Panc1 (cell line): ENCODE data around the gene GPR137B. TPM values are rescaled to one million over a fixed set of nuclear protein-coding genes. Genes with fewer than 3 reads are reported as not detected.

Experiments
- ATAC-seq: fragments of 200-7000 bp; cut with Tn5 transposase; 2 replicates; pipeline ENCODE4 v1.9.1; 2020; ENCODE audit warnings: mild to moderate bottlenecking, moderate library complexity
- BruUV-seq: library from RNA; stranded (reverse); fragments of 400-500 nt; replicated peaks from 2 replicates; lab custom pipeline; 2021; lab: Mats Ljungman, UMichigan
- CTCF ChIA-PET: fragments of 300-600 bp; sonication (Branson Sonifier 250); formaldehyde crosslinking; loops from one replicate; lab custom pipeline; 2022; ENCODE audit warnings: antibody characterized with exemption; lab: Charles Lee
- POLR2A ChIA-PET: fragments of 300-600 bp; sonication (Branson Sonifier 250); formaldehyde crosslinking; loops from one replicate; lab custom pipeline; 2022; ENCODE audit warnings: antibody characterized with exemption; lab: Charles Lee
- DNase-seq: peaks from one replicate; pipeline ENCODE4 v3.0.0-alpha.2; 2010; ENCODE audit warnings: low read depth, low spot score
- H3K27ac ChIP-seq: 2 replicates; pipeline ENCODE4 v1.5.1; 2011; ENCODE audit warnings: mild to moderate bottlenecking, low read length, inconsistent platforms
- H3K27me3 ChIP-seq: fragments of 200-500 bp; sonication (Bioruptor generic); 2 replicates; pipeline ENCODE4 v1.6.0; 2014; ENCODE audit warnings: low read length, inconsistent platforms; ENCODE audit not compliant: control insufficient read depth, insufficient read depth
- H3K36me3 ChIP-seq: fragments of 200-500 bp; sonication (Bioruptor generic); 2 replicates; pipeline ENCODE4 v1.5.1; 2014; ENCODE audit warnings: inconsistent platforms, mild to moderate bottlenecking, low read length, moderate library complexity; ENCODE audit not compliant: control insufficient read depth, insufficient read depth
- H3K4me1 ChIP-seq: 2 replicates; pipeline ENCODE4 v1.5.1; 2011; ENCODE audit warnings: inconsistent platforms, mild to moderate bottlenecking, low read length, moderate library complexity; ENCODE audit not compliant: control insufficient read depth, insufficient read depth
- H3K4me3 ChIP-seq, 2 experiments: 2 replicates each; pipeline ENCODE4 v1.5.1; 2011 to 2012; ENCODE audit warnings: low read depth in 2 of 2, low read length in 2 of 2, mild to moderate bottlenecking in 2 of 2, inconsistent platforms in 1 of 2, moderate library complexity in 1 of 2
- H3K9me3 ChIP-seq: fragments of 200-500 bp; sonication (Bioruptor generic); 2 replicates; pipeline ENCODE4 v1.5.1; 2014; ENCODE audit warnings: low read depth, mild to moderate bottlenecking, inconsistent platforms, low read length, moderate library complexity; ENCODE audit not compliant: control insufficient read depth, insufficient read depth
- POLR2AphosphoS5 ChIP-seq: IDR thresholded peaks from 2 replicates; pipeline ENCODE4 v1.6.1; 2012; ENCODE audit warnings: mild to moderate bottlenecking, low read depth, low read length, moderate library complexity
- SIN3A ChIP-seq: IDR thresholded peaks from 2 replicates; pipeline ENCODE4 v1.6.1; 2012; ENCODE audit warnings: low read depth, mild to moderate bottlenecking, low read length, moderate library complexity, borderline replicate concordance; ENCODE audit not compliant: insufficient read depth
- TCF7L2 ChIP-seq: IDR thresholded peaks from 2 replicates; pipeline ENCODE4 v1.6.1; 2011; ENCODE audit warnings: mild to moderate bottlenecking, low read depth, low read length, inconsistent platforms
- in situ Hi-C: cut with HindIII; loops from 2 replicates; pipeline ENCODE4 v1.10.0; 2016; ENCODE audit warnings: low sequenced_read_pairs, low pct_unique_long_range_greater_than_20kb
- intact Hi-C: fragments of 100-400 bp; cut with micrococcal nuclease; formaldehyde crosslinking; loops from one replicate; pipeline ENCODE4 v1.10.0; 2022; ENCODE audit not compliant: unreplicated experiment
- total RNA-seq: library from RNA; stranded (reverse); gene quantifications from one replicate; pipeline ENCODE4 v1.2.1, GENCODE V29; 2021; ENCODE audit not compliant: unreplicated experiment
- TF ChIP-seq, protein P1 (sequence below), 2 experiments: IDR thresholded peaks; 2 replicates each; pipeline ENCODE4 v1.6.1; 2011 to 2012; ENCODE audit warnings: low read depth in 2 of 2, control low read depth in 1 of 2, low read length in 1 of 2, mild to moderate bottlenecking in 1 of 2, moderate library complexity in 1 of 2; ENCODE audit not compliant: insufficient read depth in 1 of 2
- TF ChIP-seq, protein P2 (sequence below): fragments of 450-650 bp; IDR thresholded peaks from 2 replicates; pipeline ENCODE4 v1.5.1; 2017; ENCODE audit warnings: mild to moderate bottlenecking

Gene GPR137B
- total RNA-seq, 1 experiment from 2014 or later: 25.3 TPM

- BruUV-seq: no TSS peak
- no peak for ATAC-seq
- CTCF ChIA-PET: interaction anchor here (0.6 kb wide), 2 partner anchors 45 to 352 kb away, joined by 3 to 4 read pairs; no protein-coding TSS in a partner anchor
- in situ Hi-C loops: no loop called here
- H3K36me3 ChIP-seq: no peaks in the 10 kb centered on the region
- no peak for DNase-seq
- H3K4me3 ChIP-seq: no peak overlapping the region
- H3K27ac ChIP-seq: no peak overlapping the region
- POLR2A ChIA-PET: no interaction called here
- TF ChIP-seq SIN3A (no peak), TCF7L2 (no peak), POLR2AphosphoS5 (no peak)
- TF ChIP-seq, protein P1, sequence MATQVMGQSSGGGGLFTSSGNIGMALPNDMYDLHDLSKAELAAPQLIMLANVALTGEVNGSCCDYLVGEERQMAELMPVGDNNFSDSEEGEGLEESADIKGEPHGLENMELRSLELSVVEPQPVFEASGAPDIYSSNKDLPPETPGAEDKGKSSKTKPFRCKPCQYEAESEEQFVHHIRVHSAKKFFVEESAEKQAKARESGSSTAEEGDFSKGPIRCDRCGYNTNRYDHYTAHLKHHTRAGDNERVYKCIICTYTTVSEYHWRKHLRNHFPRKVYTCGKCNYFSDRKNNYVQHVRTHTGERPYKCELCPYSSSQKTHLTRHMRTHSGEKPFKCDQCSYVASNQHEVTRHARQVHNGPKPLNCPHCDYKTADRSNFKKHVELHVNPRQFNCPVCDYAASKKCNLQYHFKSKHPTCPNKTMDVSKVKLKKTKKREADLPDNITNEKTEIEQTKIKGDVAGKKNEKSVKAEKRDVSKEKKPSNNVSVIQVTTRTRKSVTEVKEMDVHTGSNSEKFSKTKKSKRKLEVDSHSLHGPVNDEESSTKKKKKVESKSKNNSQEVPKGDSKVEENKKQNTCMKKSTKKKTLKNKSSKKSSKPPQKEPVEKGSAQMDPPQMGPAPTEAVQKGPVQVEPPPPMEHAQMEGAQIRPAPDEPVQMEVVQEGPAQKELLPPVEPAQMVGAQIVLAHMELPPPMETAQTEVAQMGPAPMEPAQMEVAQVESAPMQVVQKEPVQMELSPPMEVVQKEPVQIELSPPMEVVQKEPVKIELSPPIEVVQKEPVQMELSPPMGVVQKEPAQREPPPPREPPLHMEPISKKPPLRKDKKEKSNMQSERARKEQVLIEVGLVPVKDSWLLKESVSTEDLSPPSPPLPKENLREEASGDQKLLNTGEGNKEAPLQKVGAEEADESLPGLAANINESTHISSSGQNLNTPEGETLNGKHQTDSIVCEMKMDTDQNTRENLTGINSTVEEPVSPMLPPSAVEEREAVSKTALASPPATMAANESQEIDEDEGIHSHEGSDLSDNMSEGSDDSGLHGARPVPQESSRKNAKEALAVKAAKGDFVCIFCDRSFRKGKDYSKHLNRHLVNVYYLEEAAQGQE (IDR thresholded peaks at IDR 0.05; ENCODE audit: insufficient read depth in 1 of 2, low read depth in 2 of 2, low read length in 1 of 2): no peak
- TF ChIP-seq, protein P2, sequence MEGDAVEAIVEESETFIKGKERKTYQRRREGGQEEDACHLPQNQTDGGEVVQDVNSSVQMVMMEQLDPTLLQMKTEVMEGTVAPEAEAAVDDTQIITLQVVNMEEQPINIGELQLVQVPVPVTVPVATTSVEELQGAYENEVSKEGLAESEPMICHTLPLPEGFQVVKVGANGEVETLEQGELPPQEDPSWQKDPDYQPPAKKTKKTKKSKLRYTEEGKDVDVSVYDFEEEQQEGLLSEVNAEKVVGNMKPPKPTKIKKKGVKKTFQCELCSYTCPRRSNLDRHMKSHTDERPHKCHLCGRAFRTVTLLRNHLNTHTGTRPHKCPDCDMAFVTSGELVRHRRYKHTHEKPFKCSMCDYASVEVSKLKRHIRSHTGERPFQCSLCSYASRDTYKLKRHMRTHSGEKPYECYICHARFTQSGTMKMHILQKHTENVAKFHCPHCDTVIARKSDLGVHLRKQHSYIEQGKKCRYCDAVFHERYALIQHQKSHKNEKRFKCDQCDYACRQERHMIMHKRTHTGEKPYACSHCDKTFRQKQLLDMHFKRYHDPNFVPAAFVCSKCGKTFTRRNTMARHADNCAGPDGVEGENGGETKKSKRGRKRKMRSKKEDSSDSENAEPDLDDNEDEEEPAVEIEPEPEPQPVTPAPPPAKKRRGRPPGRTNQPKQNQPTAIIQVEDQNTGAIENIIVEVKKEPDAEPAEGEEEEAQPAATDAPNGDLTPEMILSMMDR: no peak
- H3K9me3 ChIP-seq: no peaks in the 10 kb centered on the region
- H3K27me3 ChIP-seq: no peaks in the 10 kb centered on the region
- intact Hi-C loops: no loop called here
- H3K4me1 ChIP-seq: no peaks in the 10 kb centered on the region
Measured at GRCh38 chr1:236132420-236133046, 9.8 kb upstream of the GPR137B start.

DNA sequence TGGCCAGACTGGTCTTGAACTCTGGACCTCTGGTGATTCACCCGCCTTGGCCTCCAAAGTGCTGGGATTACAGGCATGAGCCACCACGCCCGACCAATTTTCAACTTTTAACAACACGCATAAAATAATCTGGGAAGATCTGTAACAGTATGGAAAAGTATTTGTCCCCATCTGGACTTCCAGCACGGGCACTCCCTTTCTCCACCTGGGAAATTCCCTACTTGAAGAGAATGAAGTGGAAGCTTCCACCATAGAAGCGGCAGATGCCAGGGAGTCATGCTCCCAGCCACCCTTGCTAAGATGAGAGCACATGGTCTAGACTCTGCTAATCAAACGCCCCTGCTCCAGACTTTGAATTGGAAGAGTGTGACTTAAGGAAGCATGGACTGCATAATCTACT lies 9.0 kb upstream of the GPR137B start:
- no peaks in the 10 kb centered on the region for H3K27me3 ChIP-seq
- TF ChIP-seq SIN3A (no peak), POLR2AphosphoS5 (no peak), TCF7L2 (no peak)
- TF ChIP-seq, protein P1 (IDR thresholded peaks at IDR 0.05; ENCODE audit: insufficient read depth in 1 of 2, low read depth in 2 of 2, low read length in 1 of 2): no peak
- TF ChIP-seq, protein P2: no peak
- in situ Hi-C loops (no loop called here), intact Hi-C loops (no loop called here)
- H3K4me3 ChIP-seq: no peak overlapping the region
- H3K9me3 ChIP-seq: no peaks in the 10 kb centered on the region
- DNase-seq (no peak), ATAC-seq (no peak)
- H3K4me1 ChIP-seq: no peaks in the 10 kb centered on the region
- H3K27ac ChIP-seq: no peak overlapping the region
- no TSS peak for BruUV-seq
- POLR2A ChIA-PET: no interaction called here
- CTCF ChIA-PET: no interaction called here
- no peaks in the 10 kb centered on the region for H3K36me3 ChIP-seq
